ENCODE data around the gene TBX1. TPM values are rescaled to one million over a fixed set of nuclear protein-coding genes. Genes with fewer than 3 reads are reported as not detected.
A peak's percentile ranks its signal among the peaks of the same experiment; 100 is the strongest.

The TBX1 gene
- total and polyA plus RNA-seq, 7 donors, result 18.2 to 112 (median 80.8) TPM

DNA sequence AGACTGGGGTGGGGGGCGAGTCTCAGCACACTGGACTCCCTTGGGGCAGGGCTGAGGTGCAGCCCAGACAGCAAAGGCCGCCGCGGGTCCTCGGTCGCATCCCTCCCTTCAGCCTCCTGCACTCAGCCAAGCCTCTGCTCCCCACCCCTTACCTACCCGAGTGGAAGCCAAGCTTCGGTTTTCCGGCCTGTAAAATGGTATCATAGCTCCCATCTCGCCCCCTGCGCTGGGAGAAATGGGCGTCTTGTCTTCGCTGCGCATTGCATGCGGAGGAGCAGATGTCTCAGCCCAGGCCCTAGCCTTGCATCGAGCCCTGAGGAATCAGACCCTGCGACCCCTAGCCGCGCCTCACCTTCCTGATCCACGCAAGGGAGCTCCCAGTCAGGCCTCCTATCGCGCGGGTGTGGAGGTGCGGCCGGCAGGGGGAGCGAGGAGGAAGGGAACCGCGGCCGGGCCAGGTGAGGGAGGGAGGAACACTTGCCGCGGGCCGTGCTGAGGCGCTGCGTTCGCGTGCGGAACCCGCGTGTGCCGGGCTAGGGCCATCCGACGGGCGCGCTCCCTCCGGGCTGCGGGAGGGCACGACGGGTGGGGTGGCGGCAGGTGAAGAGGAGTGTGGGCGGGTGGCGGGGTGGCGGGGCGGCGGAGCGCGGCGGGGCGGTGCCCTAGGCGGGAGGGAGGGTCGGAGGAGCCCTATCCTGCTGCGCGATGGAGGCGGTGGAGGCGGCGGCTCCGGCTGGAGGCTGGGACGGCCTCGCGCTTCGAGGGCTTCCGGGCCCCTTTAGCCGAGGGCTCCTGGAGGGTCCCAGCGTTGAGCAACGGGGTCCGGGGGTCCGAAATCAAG is 4.1 kb upstream of the TBX1 start:
- intact Hi-C loops (cut with DNase I), result no loop called here
- H3K36me3 ChIP-seq (ENCODE audit: insufficient read depth in 1 of 2, low read depth in 1 of 2), result no peaks in the 10 kb centered on the region
- H3K4me1 ChIP-seq, result peaks cover 6% of the 10 kb centered on the region
- no peaks in the 10 kb centered on the region for H3K9me3 ChIP-seq
- ATAC-seq, result peak in 2 of 4 donors; percentile 25 to 45
- 35 to 55% (median 52%) methylated on average over 56 to 76 of the region's 76 CpGs for WGBS, 3 donors
- no peak for DNase-seq
- TF ChIP-seq, protein P1, sequence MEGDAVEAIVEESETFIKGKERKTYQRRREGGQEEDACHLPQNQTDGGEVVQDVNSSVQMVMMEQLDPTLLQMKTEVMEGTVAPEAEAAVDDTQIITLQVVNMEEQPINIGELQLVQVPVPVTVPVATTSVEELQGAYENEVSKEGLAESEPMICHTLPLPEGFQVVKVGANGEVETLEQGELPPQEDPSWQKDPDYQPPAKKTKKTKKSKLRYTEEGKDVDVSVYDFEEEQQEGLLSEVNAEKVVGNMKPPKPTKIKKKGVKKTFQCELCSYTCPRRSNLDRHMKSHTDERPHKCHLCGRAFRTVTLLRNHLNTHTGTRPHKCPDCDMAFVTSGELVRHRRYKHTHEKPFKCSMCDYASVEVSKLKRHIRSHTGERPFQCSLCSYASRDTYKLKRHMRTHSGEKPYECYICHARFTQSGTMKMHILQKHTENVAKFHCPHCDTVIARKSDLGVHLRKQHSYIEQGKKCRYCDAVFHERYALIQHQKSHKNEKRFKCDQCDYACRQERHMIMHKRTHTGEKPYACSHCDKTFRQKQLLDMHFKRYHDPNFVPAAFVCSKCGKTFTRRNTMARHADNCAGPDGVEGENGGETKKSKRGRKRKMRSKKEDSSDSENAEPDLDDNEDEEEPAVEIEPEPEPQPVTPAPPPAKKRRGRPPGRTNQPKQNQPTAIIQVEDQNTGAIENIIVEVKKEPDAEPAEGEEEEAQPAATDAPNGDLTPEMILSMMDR (IDR thresholded peaks at IDR 0.05), result peak; percentile 27
- no peak overlapping the region for H3K27ac ChIP-seq
- peak overlapping the region; percentile 30 for H3K4me3 ChIP-seq
- H3K27me3 ChIP-seq (ENCODE audit: insufficient read depth in 3 of 3, low read length in 2 of 3), result peaks cover 0 to 36% (median 0%) of the 10 kb centered on the region in 3 donors

DNA sequence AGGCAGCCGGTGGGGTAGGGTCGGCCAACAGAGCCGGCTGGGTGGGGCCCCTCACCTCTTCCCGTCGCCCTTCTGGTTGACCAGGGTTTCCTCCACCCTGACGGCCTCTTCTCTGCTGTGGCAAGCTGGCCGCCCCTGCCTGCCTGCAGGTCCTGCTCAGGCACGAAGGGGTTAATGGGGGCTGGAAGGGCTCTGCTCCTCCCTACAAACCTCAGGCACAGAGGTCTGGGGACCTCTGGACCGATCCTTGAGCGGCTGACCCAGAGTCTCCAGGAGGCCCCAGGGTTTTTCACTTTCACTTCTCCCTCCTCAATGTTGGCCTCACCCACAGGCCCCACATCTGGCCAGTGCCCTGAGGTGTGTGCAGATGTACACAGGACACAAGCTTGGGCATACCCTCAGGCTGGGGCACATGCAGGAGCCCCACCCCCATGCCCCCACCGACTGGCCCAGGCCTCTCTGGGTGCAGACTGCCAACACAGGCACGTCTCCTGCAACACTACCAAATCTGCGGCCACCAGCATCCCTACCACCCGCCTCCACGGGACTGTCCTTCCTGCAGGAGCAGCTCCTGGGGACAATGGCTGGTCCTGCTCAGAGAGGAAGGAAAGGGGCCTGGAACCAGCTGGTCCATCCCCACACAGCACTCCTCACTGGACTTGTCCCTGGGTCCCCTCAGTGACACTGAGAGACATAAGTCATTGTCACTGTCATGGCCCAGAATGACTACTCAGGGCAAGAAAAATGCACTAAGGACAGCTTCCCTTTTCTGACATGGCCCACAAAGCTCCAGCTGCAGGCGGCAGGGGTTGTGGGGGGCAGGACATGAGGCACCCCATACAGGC is 3.2 kb upstream of the TBX1 start:
- 52 to 68% (median 53%) methylated on average over 14 to 16 of the region's 16 CpGs for WGBS, 3 donors
- Histone ChIP-seq H3K36me3 (ENCODE audit: insufficient read depth in 1 of 2, low read depth in 1 of 2) (no peaks in the 10 kb centered on the region), H3K27ac (no peak overlapping the region), H3K9me3 (no peaks in the 10 kb centered on the region), H3K4me1 (peaks cover 6% of the 10 kb centered on the region), H3K27me3 (ENCODE audit: insufficient read depth in 3 of 3, low read length in 2 of 3) (peaks cover 0 to 36% (median 0%) of the 10 kb centered on the region in 3 donors), H3K4me3 (peak overlapping the region; percentile 30)
- DNase-seq (no peak), ATAC-seq (no peak)
- intact Hi-C loops (cut with DNase I), result no loop called here
- TF ChIP-seq, protein P1 (IDR thresholded peaks at IDR 0.05), result no peak

DNA sequence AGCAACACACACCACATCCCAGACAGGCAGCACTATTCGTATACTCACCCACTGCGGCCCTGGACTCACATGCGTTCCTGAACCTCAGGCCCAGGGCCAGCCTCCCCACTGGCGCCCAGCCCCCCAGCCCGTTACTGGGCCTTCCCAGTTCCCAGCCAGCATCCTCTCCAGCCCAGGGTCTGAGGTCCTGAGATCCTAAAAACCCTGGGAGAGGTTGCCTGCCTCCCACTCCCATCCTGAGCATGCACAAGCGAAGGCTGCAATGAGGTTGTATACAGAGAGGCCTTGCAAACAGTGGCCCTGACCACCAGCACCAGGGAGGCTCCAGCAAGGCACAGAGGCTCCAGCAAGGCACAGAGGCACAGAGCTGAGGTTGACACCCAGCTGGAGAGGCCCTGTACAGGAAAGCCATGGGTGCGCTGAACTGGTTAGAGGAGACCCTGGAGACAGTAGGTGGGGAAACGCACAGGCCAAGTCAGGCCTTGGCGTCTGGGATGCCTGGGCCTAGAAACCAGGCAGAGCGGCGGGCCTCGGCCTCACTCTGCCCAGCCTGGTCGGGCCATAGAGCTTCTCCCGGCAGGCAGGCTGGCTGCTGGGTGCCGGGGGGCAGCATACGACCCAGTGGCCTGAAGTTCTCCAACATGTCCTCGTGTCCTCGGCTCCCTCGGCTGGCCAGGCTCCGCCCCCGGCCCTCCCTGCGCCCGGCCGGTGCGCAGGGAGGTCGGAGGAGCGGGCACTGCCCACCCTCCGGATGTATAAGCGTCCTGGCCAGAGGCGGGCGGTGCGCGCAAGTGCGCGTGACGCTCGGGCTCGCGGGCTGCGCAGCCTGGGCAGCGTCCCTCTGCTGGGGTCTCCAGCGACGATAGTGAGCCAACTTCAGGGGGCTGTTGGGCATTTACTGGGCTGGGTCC is 2.3 kb upstream of the TBX1 start:
- DNase-seq, result no peak
- ATAC-seq, result peak in 1 of 4 donors; percentile 54
- TF ChIP-seq, protein P1 (IDR thresholded peaks at IDR 0.05), result no peak
- H3K4me1 ChIP-seq, result peaks cover 11% of the 10 kb centered on the region
- no peak overlapping the region for H3K4me3 ChIP-seq
- 69 to 85% (median 70%) methylated on average over 33 to 43 of the region's 43 CpGs for WGBS, 3 donors
- intact Hi-C loops (cut with DNase I), result no loop called here
- H3K27me3 ChIP-seq (ENCODE audit: insufficient read depth in 3 of 3, low read length in 2 of 3), result peaks cover 0 to 36% (median 0%) of the 10 kb centered on the region in 3 donors
- no peak overlapping the region for H3K27ac ChIP-seq
- H3K9me3 ChIP-seq, result no peaks in the 10 kb centered on the region
- H3K36me3 ChIP-seq (ENCODE audit: insufficient read depth in 1 of 2, low read depth in 1 of 2), result no peaks in the 10 kb centered on the region

DNA sequence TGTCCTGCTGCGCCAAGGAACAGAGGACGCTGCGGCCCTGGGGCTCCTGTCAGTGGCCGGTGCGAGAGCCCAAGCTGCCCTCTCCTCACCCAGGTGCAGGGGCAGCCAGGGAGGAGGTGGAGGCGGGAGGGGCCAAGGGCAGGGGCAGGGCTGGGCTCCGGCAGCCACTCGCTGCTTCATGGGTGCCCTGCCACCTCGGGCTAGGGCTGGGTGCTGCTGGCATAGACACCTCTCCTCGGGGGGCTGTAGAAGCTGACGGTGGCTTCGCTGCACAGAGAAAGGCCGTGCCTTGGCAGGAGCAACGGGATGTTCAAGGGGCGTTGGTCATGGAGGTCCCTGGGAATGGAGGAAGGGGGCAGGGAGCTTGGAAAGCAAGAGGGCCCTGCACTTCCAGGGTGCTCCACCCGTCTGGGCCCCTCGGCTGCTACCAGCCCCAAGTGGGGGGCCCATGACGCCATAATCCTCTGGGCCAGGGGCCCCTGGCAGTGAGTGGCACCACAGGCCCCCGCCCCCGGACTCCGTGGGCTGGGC is 1.6 kb upstream of the TBX1 start:
- TF ChIP-seq, protein P1 (IDR thresholded peaks at IDR 0.05), result no peak
- intact Hi-C loops (cut with DNase I), result no loop called here
- Histone ChIP-seq H3K9me3 (no peaks in the 10 kb centered on the region), H3K36me3 (ENCODE audit: insufficient read depth in 1 of 2, low read depth in 1 of 2) (peaks cover 0 to 5% of the 10 kb centered on the region in 2 donors), H3K27ac (no peak overlapping the region), H3K27me3 (ENCODE audit: insufficient read depth in 3 of 3, low read length in 2 of 3) (peaks cover 0 to 36% (median 0%) of the 10 kb centered on the region in 3 donors), H3K4me1 (peaks cover 11% of the 10 kb centered on the region), H3K4me3 (no peak overlapping the region)
- WGBS, 3 donors, result 47 to 65% (median 53%) methylated on average over 17 to 21 of the region's 21 CpGs
- no peak for DNase-seq
- peak in 1 of 4 donors; percentile 33 for ATAC-seq
